Thoracic aorta endothelial cell (primary cell): ENCODE results near the gene TMEM98. TPM values are rescaled to one million over a fixed set of nuclear protein-coding genes. Genes with fewer than 3 reads are reported as not detected.

ENCODE experiments used
- total RNA-seq: library from RNA; depleted of rRNA; stranded (reverse); fragments of >200 nt; gene quantifications from 2 replicates; pipeline ENCODE4 v1.2.3, GENCODE V29; 2012

TMEM98 gene
- total RNA-seq, result 47.2 and 122 TPM in 2 replicates

GRCh38 chr17:32927724-32928585, at the start of gene TMEM98:
TSS of gene TMEM98 (plus strand) at chr17:32928153. CDS start at chr17:32931529, 3,376 bp downstream.

Other genes with a start within 250 kb of the TMEM98 start
- gene MYO1D, start 51.0 kb upstream of the TMEM98 start, total RNA-seq, result 84.2 and 138 TPM in 2 replicates
- gene SPACA3, start 63.7 kb downstream of the TMEM98 start, total RNA-seq, result not detected in 2 replicates